CD4-positive, alpha-beta T cell (primary cell): ENCODE measurements around the gene TNFSF18. TPM values are rescaled to one million over a fixed set of nuclear protein-coding genes. Genes with fewer than 3 reads are reported as not detected.

Source experiments
- ATAC-seq: fragments of 200-7000 bp; cut with Tn5 transposase; one replicate; pipeline ENCODE4 v1.10.0; 2022; ENCODE audit warnings: mild to moderate bottlenecking; ENCODE audit not compliant: poor library complexity
- CTCF ChIA-PET: fragments of 350-600 bp; sonication (Branson Sonifier 250); formaldehyde crosslinking; loops from one replicate; lab custom pipeline; 2021; ENCODE audit warnings: antibody characterized with exemption, inconsistent platforms; lab: Charles Lee
- POLR2A ChIA-PET: fragments of 350-600 bp; sonication (Branson Sonifier 250); formaldehyde crosslinking; loops from one replicate; lab custom pipeline; 2021; ENCODE audit warnings: antibody characterized with exemption, inconsistent platforms; lab: Charles Lee
- DNase-seq, 14 experiments: peaks; one replicate each; pipeline ENCODE4 v3.0.0-alpha.2; 2013 to 2020; ENCODE audit warnings: mixed read lengths in 2 of 14
- H3K27ac ChIP-seq, 2 donors: one replicate each; pipeline versions ENCODE4 v1.5.1 to v1.7.0; 2013; ENCODE audit warnings: low read length in 2 of 2, low read depth in 1 of 2, mild to moderate bottlenecking in 1 of 2
- H3K27me3 ChIP-seq, 2 experiments: 1 replicate in 1 of 2; 2 replicates in 1 of 2; pipeline versions ENCODE4 v1.6.1 to v1.7.0; 2013; ENCODE audit warnings: low read length in 2 of 2, control low read depth in 1 of 2, mild to moderate bottlenecking in 1 of 2, moderate library complexity in 1 of 2; ENCODE audit not compliant: insufficient read depth in 2 of 2, control insufficient read depth in 1 of 2
- H3K36me3 ChIP-seq: one replicate; pipeline ENCODE4 v1.6.1; 2013; ENCODE audit warnings: low read length, control low read depth; ENCODE audit not compliant: insufficient read depth
- H3K4me1 ChIP-seq: one replicate; pipeline ENCODE4 v1.6.1; 2013; ENCODE audit warnings: low read length, control low read depth; ENCODE audit not compliant: insufficient read depth
- H3K4me3 ChIP-seq: one replicate; pipeline ENCODE4 v1.5.1; 2013; ENCODE audit warnings: mild to moderate bottlenecking, low read length, moderate library complexity
- H3K9me3 ChIP-seq, 2 experiments: 1 replicate in 1 of 2; 2 replicates in 1 of 2; pipeline versions ENCODE4 v1.6.1 to v1.7.0; 2013; ENCODE audit warnings: low read length in 2 of 2, mild to moderate bottlenecking in 2 of 2, control low read depth in 1 of 2, moderate library complexity in 1 of 2; ENCODE audit not compliant: control insufficient read depth in 1 of 2, insufficient read depth in 1 of 2
- H3K27ac Mint-ChIP-seq: one replicate; pipeline ENCODE4 v1.8.0; 2020; ENCODE audit warnings: mixed read lengths
- H3K27me3 Mint-ChIP-seq: one replicate; pipeline ENCODE4 v1.8.0; 2021; ENCODE audit warnings: mixed read lengths
- H3K36me3 Mint-ChIP-seq: one replicate; pipeline ENCODE4 v1.8.0; 2021; ENCODE audit warnings: low read depth, mixed read lengths
- H3K4me1 Mint-ChIP-seq: one replicate; pipeline ENCODE4 v1.8.0; 2021; ENCODE audit warnings: low read depth, mixed read lengths
- H3K4me3 Mint-ChIP-seq: one replicate; pipeline ENCODE4 v1.8.0; 2020; ENCODE audit warnings: mild to moderate bottlenecking, mixed read lengths
- H3K9me3 Mint-ChIP-seq: one replicate; pipeline ENCODE4 v1.8.0; 2020; ENCODE audit warnings: mixed read lengths
- intact Hi-C, 2 experiments: fragments of 100-400 bp; cut with DNase I in 1 of 2; cut with micrococcal nuclease in 1 of 2; formaldehyde crosslinking; loops; one replicate each; pipeline versions ENCODE4 v1.15.1 to v1.9.0; 2023 to 2025; cut with DNase I, micrococcal nuclease
- total RNA-seq, 174 experiments: library from RNA in 2 of 174; stranded (reverse) in 2 of 174; gene quantifications; one replicate each; pipeline ENCODE4 v1.2.3 and lab custom pipeline; 2021 to 2026
- TF ChIP-seq, protein P1 (sequence below): fragments of 200-600 bp; IDR thresholded peaks from one replicate; pipeline ENCODE4 v1.8.0; 2022; ENCODE audit warnings: antibody characterized with exemption, mild to moderate bottlenecking

The TNFSF18 gene
- total RNA-seq, 2 experiments from 2014 or later = not detected

DNA sequence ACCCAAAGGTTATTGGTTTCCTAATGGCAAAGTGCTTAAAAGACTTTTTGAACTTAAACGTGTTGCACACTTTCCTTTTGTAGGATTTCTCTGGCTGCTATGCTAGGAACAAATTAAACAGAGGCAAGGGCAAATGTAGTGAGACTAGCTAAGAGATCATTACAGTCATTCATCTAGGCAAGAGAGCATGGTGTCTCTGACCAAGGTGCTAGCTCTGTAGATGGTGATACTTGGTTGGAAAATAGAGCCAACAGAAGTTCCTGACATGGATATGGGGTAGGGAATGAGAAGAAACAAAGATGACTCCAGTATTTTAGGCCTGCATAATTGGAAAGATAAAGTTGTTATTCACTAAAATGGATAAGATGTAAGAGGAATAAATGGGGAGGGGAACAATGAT lies 6.1 kb downstream of the TNFSF18 start:
- ATAC-seq (no peak), DNase-seq (no peak)
- Mint-ChIP-seq H3K27me3 (no peaks in the 10 kb centered on the region), H3K9me3 (no peaks in the 10 kb centered on the region), H3K4me3 (no peak overlapping the region), H3K4me1 (no peaks in the 10 kb centered on the region), H3K36me3 (no peaks in the 10 kb centered on the region), H3K27ac (no peak overlapping the region)
- no peak overlapping the region for H3K4me3 ChIP-seq
- no peaks in the 10 kb centered on the region for H3K4me1 ChIP-seq
- intact Hi-C loops = no loop called here
- no peaks in the 10 kb centered on the region for H3K9me3 ChIP-seq
- TF ChIP-seq, protein P1, sequence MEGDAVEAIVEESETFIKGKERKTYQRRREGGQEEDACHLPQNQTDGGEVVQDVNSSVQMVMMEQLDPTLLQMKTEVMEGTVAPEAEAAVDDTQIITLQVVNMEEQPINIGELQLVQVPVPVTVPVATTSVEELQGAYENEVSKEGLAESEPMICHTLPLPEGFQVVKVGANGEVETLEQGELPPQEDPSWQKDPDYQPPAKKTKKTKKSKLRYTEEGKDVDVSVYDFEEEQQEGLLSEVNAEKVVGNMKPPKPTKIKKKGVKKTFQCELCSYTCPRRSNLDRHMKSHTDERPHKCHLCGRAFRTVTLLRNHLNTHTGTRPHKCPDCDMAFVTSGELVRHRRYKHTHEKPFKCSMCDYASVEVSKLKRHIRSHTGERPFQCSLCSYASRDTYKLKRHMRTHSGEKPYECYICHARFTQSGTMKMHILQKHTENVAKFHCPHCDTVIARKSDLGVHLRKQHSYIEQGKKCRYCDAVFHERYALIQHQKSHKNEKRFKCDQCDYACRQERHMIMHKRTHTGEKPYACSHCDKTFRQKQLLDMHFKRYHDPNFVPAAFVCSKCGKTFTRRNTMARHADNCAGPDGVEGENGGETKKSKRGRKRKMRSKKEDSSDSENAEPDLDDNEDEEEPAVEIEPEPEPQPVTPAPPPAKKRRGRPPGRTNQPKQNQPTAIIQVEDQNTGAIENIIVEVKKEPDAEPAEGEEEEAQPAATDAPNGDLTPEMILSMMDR = no peak
- H3K36me3 ChIP-seq = no peaks in the 10 kb centered on the region
- H3K27ac ChIP-seq = no peak overlapping the region
- ChIA-PET CTCF (no interaction called here), POLR2A (no interaction called here)
- H3K27me3 ChIP-seq = no peaks in the 10 kb centered on the region

DNA sequence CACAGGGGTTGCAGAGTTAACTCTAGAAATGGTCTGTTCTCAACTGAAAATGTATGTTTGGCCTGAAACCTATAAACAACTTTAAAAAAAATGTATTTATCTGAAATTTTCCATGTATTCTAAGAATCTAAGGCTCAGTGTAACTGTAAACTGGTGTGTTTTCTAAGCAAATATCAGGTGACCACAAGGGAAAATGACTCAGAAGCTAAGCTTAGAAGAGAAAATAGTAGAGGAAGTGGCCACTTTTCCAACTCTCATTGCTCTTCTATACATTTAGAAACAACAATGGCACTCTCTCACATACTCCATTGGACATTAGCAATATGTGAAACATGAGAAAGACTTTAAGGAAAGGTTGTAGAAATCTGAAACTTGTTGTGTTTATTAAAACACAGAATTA lies 7.5 kb downstream of the TNFSF18 start:
- TF ChIP-seq, protein P1 = no peak
- Histone ChIP-seq H3K9me3 (no peaks in the 10 kb centered on the region), H3K27me3 (no peaks in the 10 kb centered on the region), H3K27ac (no peak overlapping the region), H3K36me3 (no peaks in the 10 kb centered on the region), H3K4me1 (no peaks in the 10 kb centered on the region), H3K4me3 (no peak overlapping the region)
- intact Hi-C loops = no loop called here
- Mint-ChIP-seq H3K4me3 (no peak overlapping the region), H3K27me3 (no peaks in the 10 kb centered on the region), H3K4me1 (peaks cover 8% of the 10 kb centered on the region), H3K36me3 (no peaks in the 10 kb centered on the region), H3K27ac (no peak overlapping the region), H3K9me3 (no peaks in the 10 kb centered on the region)
- no peak for DNase-seq
- no peak for ATAC-seq
- ChIA-PET POLR2A (no interaction called here), CTCF (no interaction called here)

DNA sequence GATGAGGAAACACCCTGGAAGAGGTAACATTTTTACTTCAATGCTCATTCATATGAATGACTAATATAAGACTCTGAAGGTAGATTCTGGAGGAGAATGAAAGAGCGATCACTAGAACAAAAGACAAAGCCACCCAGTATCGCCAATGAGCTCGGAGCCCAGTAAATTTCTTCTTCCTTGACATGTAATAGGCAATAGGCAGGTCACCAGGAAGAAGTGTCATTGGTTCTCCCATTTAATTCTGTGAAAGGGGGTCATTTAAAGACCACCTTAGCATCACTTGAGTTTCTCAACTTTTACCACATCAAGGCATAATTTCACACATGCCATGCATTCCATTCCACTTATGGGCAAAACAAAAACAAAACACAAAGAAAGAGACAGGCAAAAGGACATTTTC lies 7.9 kb downstream of the TNFSF18 start:
- POLR2A ChIA-PET = no interaction called here
- intact Hi-C loops = no loop called here

More for the DNA sequence above, 7.9 kb downstream of the TNFSF18 start:
- H3K36me3 Mint-ChIP-seq = no peaks in the 10 kb centered on the region
- Histone ChIP-seq H3K9me3 (no peaks in the 10 kb centered on the region), H3K4me1 (no peaks in the 10 kb centered on the region), H3K4me3 (no peak overlapping the region), H3K36me3 (no peaks in the 10 kb centered on the region), H3K27ac (no peak overlapping the region), H3K27me3 (no peaks in the 10 kb centered on the region)
- H3K9me3 Mint-ChIP-seq = no peaks in the 10 kb centered on the region
- H3K4me3 Mint-ChIP-seq = no peak overlapping the region
- ATAC-seq (no peak), DNase-seq (no peak)
- H3K27ac Mint-ChIP-seq = no peak overlapping the region
- TF ChIP-seq, protein P1 = no peak
- H3K4me1 Mint-ChIP-seq = peaks cover 10% of the 10 kb centered on the region
- H3K27me3 Mint-ChIP-seq = no peaks in the 10 kb centered on the region
- CTCF ChIA-PET = no interaction called here
